ENCODE data around the gene BLTP2.
"Not testable (repeated sequence)": the region's sequence is repeated elsewhere in the genome, so short reads cannot be mapped to it uniquely, and the experiment has no call there.

Gene BLTP2

GRCh38 chr17:28663723-28664122 lies 18.8 kb upstream of the BLTP2 start:
- Histone ChIP-seq H4K20me1 (ENCODE audit: control insufficient read depth, insufficient read depth, low read depth, low read length) (no peaks in the 10 kb centered on the region), H3K4me2 (ENCODE audit: low read length) (peak overlapping the region; percentile 70), H3K27ac (ENCODE audit: low read depth, low read length) (no peak overlapping the region), H3K9me3 (ENCODE audit: control insufficient read depth, insufficient read depth, low read length) (no peaks in the 10 kb centered on the region), H3F3A (ENCODE audit: control insufficient read depth, insufficient read depth) (no peaks in the 10 kb centered on the region), H3K27me3 (ENCODE audit: control insufficient read depth, low read length) (no peaks in the 10 kb centered on the region), H3K79me2 (ENCODE audit: control insufficient read depth, low read length) (peaks cover 87% of the 10 kb centered on the region), H3K4me3 (ENCODE audit: low read length) (peak overlapping the region; percentile 84), H3K4me1 (ENCODE audit: control insufficient read depth, low read length) (peaks cover 22% of the 10 kb centered on the region), H3K9me2 (replicated peaks; ENCODE audit: control insufficient read depth, low read length) (no peaks in the 10 kb centered on the region), H3K36me3 (ENCODE audit: control insufficient read depth, low read length) (peaks cover 52% of the 10 kb centered on the region)
- no peak for TF ChIP-seq EZH2phosphoT487 (IDR thresholded peaks at IDR 0.05; ENCODE audit: borderline replicate concordance, low read length)

- peaks cover 79% of the 10 kb centered on the region for H3K79me2 ChIP-seq (ENCODE audit: control insufficient read depth, low read length)
- no peaks in the 10 kb centered on the region for H3K9me2 ChIP-seq (replicated peaks; ENCODE audit: control insufficient read depth, low read length)
- H3K27me3 ChIP-seq (ENCODE audit: control insufficient read depth, low read length): no peaks in the 10 kb centered on the region
- H3K4me1 ChIP-seq (ENCODE audit: control insufficient read depth, low read length): peaks cover 22% of the 10 kb centered on the region
- peaks cover 47% of the 10 kb centered on the region for H3K36me3 ChIP-seq (ENCODE audit: control insufficient read depth, low read length)
- TF ChIP-seq EZH2phosphoT487 (IDR thresholded peaks at IDR 0.05; ENCODE audit: borderline replicate concordance, low read length) (no peak), CTCF (IDR thresholded peaks at IDR 0.05; ENCODE audit: low read depth, low read length, poor library complexity, severe bottlenecking) (no peak)
- H4K20me1 ChIP-seq (ENCODE audit: control insufficient read depth, insufficient read depth, low read depth, low read length): no peaks in the 10 kb centered on the region
- H3F3A ChIP-seq (ENCODE audit: control insufficient read depth, insufficient read depth): no peaks in the 10 kb centered on the region
- H3K9me3 ChIP-seq (ENCODE audit: control insufficient read depth, insufficient read depth, low read length): no peaks in the 10 kb centered on the region
- peak overlapping the region; percentile 84 for H3K4me3 ChIP-seq (ENCODE audit: low read length)
- peak overlapping the region; percentile 70 for H3K4me2 ChIP-seq (ENCODE audit: low read length)
- H3K27ac ChIP-seq (ENCODE audit: low read depth, low read length): peak overlapping the region; percentile 81
Observed at GRCh38 chr17:28662527-28662829, 17.5 kb upstream of the BLTP2 start.

GRCh38 chr17:28661635-28662526 lies 16.9 kb upstream of the BLTP2 start, which contains the start of the genes SDF2 and SUPT6H:
Gene SDF2 (minus strand): TSS chr17:28661906. CDS start chr17:28661876, 30 bp downstream.
Gene SUPT6H (plus strand): TSS chr17:28662205. CDS start chr17:28673402, 11,197 bp downstream.
- H4K20me1 ChIP-seq (ENCODE audit: control insufficient read depth, insufficient read depth, low read depth, low read length): no peaks in the 10 kb centered on the region
- H3K4me1 ChIP-seq (ENCODE audit: control insufficient read depth, low read length): peaks cover 22% of the 10 kb centered on the region
- peaks cover 80% of the 10 kb centered on the region for H3K79me2 ChIP-seq (ENCODE audit: control insufficient read depth, low read length)
- no peak for TF ChIP-seq EZH2phosphoT487 (IDR thresholded peaks at IDR 0.05; ENCODE audit: borderline replicate concordance, low read length)
- peak; percentile 19 for TF ChIP-seq CTCF (IDR thresholded peaks at IDR 0.05; ENCODE audit: low read depth, low read length, poor library complexity, severe bottlenecking)
- H3K9me2 ChIP-seq (replicated peaks; ENCODE audit: control insufficient read depth, low read length): no peaks in the 10 kb centered on the region
- peak within 1 kb of the TSS; percentile 84 for H3K4me3 ChIP-seq (ENCODE audit: low read length)
- no peaks in the 10 kb centered on the region for H3K9me3 ChIP-seq (ENCODE audit: control insufficient read depth, insufficient read depth, low read length)
- H3K27ac ChIP-seq (ENCODE audit: low read depth, low read length): peak within 1 kb of the TSS; percentile 81
- H3K4me2 ChIP-seq (ENCODE audit: low read length): peak within 1 kb of the TSS; percentile 70
- H3F3A ChIP-seq (ENCODE audit: control insufficient read depth, insufficient read depth): no peaks in the 10 kb centered on the region
- no peaks in the 10 kb centered on the region for H3K27me3 ChIP-seq (ENCODE audit: control insufficient read depth, low read length)
- H3K36me3 ChIP-seq (ENCODE audit: control insufficient read depth, low read length): peaks cover 46% of the 10 kb centered on the region

GRCh38 chr17:28659497-28659881 lies 14.5 kb upstream of the BLTP2 start:
- not testable (repeated sequence) for H3K4me2 ChIP-seq (ENCODE audit: low read length); H3K27ac ChIP-seq (ENCODE audit: low read depth, low read length); H4K20me1 ChIP-seq (ENCODE audit: control insufficient read depth, insufficient read depth, low read depth, low read length); H3K27me3 ChIP-seq (ENCODE audit: control insufficient read depth, low read length); H3K9me3 ChIP-seq (ENCODE audit: control insufficient read depth, insufficient read depth, low read length); H3K4me3 ChIP-seq (ENCODE audit: low read length); H3K9me2 ChIP-seq (replicated peaks; ENCODE audit: control insufficient read depth, low read length); H3F3A ChIP-seq (ENCODE audit: control insufficient read depth, insufficient read depth)
- Histone ChIP-seq H3K36me3 (ENCODE audit: control insufficient read depth, low read length) (peaks cover 31% of the 10 kb centered on the region), H3K79me2 (ENCODE audit: control insufficient read depth, low read length) (peaks cover 69% of the 10 kb centered on the region), H3K4me1 (ENCODE audit: control insufficient read depth, low read length) (peaks cover 19% of the 10 kb centered on the region)

- Histone ChIP-seq H3K4me1 (ENCODE audit: control insufficient read depth, low read length) (peaks cover 19% of the 10 kb centered on the region), H3K36me3 (ENCODE audit: control insufficient read depth, low read length) (peaks cover 31% of the 10 kb centered on the region), H3K79me2 (ENCODE audit: control insufficient read depth, low read length) (peaks cover 63% of the 10 kb centered on the region)
- H3K27me3 ChIP-seq (ENCODE audit: control insufficient read depth, low read length); H3K9me2 ChIP-seq (replicated peaks; ENCODE audit: control insufficient read depth, low read length); H4K20me1 ChIP-seq (ENCODE audit: control insufficient read depth, insufficient read depth, low read depth, low read length); H3K9me3 ChIP-seq (ENCODE audit: control insufficient read depth, insufficient read depth, low read length); H3F3A ChIP-seq (ENCODE audit: control insufficient read depth, insufficient read depth); H3K4me2 ChIP-seq (ENCODE audit: low read length); H3K27ac ChIP-seq (ENCODE audit: low read depth, low read length); H3K4me3 ChIP-seq (ENCODE audit: low read length): not testable (repeated sequence)
Observed at GRCh38 chr17:28658766-28659496, 14.0 kb upstream of the BLTP2 start.

GRCh38 chr17:28658342-28658741 lies 13.4 kb upstream of the BLTP2 start:
- not testable (repeated sequence) for H3K4me2 ChIP-seq (ENCODE audit: low read length); H4K20me1 ChIP-seq (ENCODE audit: control insufficient read depth, insufficient read depth, low read depth, low read length); H3F3A ChIP-seq (ENCODE audit: control insufficient read depth, insufficient read depth); H3K4me3 ChIP-seq (ENCODE audit: low read length); H3K9me3 ChIP-seq (ENCODE audit: control insufficient read depth, insufficient read depth, low read length); H3K27me3 ChIP-seq (ENCODE audit: control insufficient read depth, low read length); H3K9me2 ChIP-seq (replicated peaks; ENCODE audit: control insufficient read depth, low read length); H3K27ac ChIP-seq (ENCODE audit: low read depth, low read length)
- peaks cover 57% of the 10 kb centered on the region for H3K79me2 ChIP-seq (ENCODE audit: control insufficient read depth, low read length)
- H3K36me3 ChIP-seq (ENCODE audit: control insufficient read depth, low read length): peaks cover 31% of the 10 kb centered on the region
- H3K4me1 ChIP-seq (ENCODE audit: control insufficient read depth, low read length): peaks cover 16% of the 10 kb centered on the region
